ENCODE results near the gene HTD2.

GRCh38 chr3:58337190-58337589, 30.9 kb downstream of the HTD2 start:
- TF ChIP-seq CTCF (IDR thresholded peaks at IDR 0.05) = no peak
- no peak for TF ChIP-seq POLR2A (IDR thresholded peaks at IDR 0.05)
